HG02798 (cell line): ENCODE measurements around the gene MACROD1.

ENCODE experiments used
- ATAC-seq: cut with Tn5 transposase; IDR thresholded peaks from one replicate; pipeline ENCODE4 v1.9.1; 2021; ENCODE audit warnings: mild to moderate bottlenecking; ENCODE audit not compliant: unreplicated experiment, poor library complexity

MACROD1 gene

DNA sequence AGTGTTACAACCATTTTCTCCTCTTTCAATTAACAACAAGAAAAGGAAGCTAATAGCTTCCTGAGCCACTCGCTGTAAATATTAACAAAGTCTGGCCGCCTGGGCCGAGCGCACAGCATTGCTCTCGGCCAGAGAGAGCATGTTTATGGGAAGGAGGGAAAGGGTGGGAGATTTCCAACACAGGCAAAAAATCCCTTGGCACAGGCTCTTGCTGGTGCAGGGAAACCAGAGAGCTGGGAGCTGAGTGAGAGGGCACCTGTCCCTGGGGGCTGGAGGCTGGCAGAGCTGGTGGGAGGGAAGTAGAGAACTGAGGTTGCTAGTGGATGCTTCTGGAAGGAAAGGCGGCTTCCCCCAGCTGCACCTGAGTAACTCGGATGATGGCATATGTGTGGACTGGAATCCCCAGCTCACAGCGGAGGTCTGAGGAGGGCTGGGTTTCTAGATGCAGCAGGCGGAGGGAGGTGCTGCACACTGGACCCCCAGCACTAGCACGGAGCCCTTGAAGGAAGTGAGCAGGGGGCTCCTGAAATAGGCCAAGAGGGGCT, 70.6 kb downstream of the MACROD1 start:
- ATAC-seq = no peak

GRCh38 chr11:64094463-64095260, 71.3 kb downstream of the MACROD1 start:
- ATAC-seq = no peak

- ATAC-seq = no peak
These were observed 72.5 kb downstream of the MACROD1 start for GRCh38 chr11:64093233-64094039.

DNA sequence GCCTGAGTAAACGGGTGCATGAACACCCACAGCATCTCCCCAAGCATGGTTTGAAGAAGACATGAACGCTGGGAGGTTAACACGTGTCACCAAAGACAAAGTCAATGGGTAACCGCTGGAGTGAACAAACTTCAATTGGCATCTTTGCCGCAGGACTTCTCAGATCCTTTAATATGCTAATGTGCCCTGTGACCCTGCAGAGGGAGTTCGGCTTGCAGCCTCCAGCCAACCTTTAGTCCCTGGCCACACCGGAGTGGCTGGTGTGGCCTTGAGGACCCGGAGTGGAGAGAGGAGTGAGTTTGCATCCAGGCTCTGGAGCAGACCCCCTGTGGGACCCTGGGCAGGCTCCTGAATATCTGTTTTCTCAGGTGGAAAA, 73.2 kb downstream of the MACROD1 start:
- no peak for ATAC-seq

GRCh38 chr11:64092111-64092760, 73.7 kb downstream of the MACROD1 start:
- ATAC-seq = no peak

GRCh38 chr11:64090806-64091516, 75.0 kb downstream of the MACROD1 start:
- ATAC-seq = no peak

DNA sequence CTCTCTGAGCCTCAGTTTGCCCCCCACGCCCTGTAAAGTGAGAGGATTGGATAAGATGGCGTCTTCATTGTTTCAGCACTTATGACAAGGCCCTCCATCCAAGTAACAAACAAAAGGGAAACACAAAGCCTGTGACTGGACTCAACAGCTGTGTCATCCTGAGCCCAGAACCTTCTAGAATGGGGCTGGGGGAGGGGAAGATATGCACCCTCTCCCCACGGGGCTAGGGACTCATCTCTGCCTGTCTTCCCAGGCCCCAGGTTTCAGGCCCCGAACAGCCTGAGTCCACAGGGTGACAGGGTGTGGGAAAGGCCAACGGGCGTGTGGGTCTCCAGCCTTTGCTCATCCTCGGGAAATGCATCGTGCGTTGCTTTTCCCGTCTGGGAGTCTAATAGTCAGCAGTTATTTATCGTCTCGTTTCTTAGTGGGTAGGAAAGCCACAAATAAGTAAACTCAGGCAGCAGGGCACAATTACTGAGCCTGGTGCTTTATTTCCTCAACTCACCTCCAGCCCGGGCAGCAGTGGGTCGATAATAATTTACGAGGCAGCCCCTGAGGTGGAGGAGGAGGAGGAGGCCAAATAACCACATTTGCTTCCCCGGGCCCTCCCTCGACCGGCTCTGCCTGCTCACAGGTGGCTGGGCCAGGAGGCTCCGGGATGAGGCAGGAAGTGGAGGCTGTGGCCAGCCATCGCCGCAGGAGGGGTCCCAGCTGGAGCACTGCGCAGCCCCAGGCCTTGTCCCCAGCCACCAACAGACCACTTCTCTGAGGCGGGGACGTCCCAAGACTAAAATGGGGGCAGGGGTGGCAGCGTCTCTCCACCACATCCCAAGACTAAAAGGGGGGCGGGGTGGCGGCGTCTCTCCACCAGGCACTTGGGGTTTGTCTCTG, 75.8 kb downstream of the MACROD1 start:
- ATAC-seq = no peak

DNA sequence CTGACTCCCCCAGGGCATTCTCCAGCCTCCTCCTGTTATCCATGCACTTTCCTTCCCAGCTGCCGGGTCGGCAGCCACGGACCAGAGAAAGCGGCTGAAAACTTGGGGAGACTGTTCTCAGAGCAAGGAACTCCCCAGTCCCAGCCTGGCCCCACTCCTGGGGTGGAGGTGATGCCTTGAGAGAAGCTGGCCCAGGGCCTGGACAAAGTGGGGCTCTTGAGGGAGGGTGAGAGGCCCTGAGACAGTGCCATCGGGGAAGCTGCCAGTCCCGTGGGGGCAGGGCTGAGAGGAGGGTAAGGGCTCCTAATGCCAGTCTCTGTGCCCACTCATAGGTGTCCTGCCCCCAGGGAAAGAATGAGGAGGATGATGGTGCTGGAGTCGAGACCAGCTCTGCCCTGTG, 76.4 kb downstream of the MACROD1 start:
- no peak for ATAC-seq

DNA sequence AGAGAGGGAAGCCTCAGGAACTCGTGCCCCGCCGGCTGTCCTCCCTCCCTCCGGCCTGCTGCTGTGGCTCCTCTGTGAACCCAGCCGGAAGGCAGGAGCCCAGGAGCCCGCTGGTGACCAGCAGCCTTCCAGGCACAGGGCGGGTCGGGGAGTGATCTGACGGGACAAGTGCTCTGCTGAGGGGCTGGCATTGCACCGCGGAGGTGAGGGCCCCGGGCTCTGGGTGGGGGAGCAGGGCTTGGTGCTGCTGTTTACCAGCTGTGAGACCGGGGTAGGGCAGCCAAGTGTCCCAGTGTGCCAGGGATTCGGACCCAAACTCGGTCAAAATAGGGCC, 76.9 kb downstream of the MACROD1 start:
- ATAC-seq = no peak

DNA sequence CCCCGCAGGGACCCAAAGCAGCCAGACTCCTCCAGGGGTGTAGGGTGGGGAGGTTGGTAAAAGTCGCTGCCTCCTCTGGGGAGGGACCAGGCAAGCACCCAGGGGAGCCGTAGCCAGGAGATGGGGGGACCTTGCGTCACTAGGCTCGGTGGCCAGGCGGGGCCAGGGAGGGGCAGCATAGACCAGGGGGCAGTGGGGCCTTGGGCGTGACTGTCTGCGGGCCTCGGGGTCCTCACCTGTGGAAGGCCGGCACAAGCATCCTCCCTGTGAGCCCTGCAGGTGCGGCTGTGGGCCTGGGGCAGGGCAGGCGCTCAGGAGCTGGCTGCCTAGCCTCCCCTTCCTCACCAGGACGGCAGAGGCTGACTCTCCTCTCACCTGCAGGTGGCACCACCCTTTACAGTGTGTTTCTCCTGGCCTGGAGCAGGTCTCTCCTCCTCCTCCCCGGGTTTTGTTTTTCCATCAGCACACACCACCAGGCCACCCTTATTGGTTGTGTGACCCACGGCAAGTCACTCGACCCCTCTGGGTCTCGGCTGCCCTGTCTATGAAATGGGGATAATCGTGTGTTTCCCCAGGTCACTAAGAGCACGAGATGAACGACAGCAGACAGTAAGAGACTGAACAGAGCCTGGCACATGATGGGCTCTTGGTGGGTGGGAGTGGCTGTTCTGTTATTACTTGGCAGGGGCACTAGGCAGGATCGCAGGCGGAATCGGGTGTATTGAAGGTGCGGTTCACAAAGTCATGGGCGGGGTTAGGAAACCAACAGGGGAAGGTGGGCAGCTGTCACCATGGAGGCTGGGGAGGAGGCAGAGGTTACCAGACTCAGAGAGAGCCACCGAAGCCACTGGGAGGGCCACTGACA, 77.5 kb downstream of the MACROD1 start:
- no peak for ATAC-seq

- ATAC-seq = no peak
These were observed 79.4 kb downstream of the MACROD1 start for GRCh38 chr11:64086258-64087123.

DNA sequence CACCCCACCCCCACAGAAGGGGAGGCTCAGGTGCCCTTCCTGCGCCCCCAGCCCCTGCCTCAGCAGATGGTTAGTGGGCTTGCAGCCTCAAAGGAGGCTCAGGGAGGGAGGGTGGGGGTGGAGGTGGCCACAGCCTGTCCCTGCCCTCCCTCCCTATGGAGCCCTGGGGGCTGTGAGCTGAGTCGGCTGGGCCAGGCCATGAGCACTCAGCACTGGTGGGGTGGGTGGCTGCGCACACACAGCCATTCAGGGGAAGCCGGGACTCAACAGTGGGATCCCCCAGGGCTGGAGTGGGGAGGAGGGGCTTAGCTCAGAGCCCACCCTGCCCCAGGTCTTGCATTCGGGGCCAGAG, 80.0 kb downstream of the MACROD1 start:
- no peak for ATAC-seq

DNA sequence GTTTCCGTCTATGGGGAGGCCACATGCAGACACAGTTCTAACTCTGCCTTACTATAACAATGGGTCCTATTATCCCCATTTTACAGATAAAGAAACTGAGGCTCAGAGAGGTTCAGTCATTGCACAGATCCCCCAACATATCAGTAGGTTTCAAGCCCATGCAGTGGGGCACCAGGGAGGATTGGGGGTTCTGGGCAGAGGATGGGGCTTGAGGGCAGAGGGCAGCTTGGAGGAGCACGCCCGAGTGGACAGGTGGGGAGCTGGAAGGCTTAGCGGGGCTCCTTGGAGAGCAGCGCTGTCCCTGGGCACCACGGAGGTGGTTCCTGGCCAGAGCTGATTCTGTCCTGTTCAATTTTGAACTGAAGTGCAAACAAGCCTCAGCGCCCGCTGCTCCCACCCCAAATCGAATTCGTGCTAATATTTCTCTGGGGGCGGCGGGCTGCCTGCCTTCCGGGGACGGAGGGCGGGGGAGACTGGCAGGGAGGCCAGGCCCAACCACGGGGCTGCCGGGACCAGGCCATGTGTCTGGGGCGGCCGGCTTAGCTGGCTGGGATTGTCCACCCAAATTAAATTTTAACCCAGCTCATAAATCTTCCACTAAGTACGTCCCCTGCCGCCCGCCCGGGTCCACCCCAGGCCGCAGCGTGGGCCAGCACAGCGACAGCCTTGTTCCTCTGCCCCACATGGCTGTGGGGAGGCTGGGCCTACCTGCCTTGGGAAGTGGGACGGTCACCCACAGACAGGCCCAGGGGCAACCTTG, 80.8 kb downstream of the MACROD1 start:
- no peak for ATAC-seq

- ATAC-seq = no peak
These were observed 81.6 kb downstream of the MACROD1 start for GRCh38 chr11:64084146-64084950.

DNA sequence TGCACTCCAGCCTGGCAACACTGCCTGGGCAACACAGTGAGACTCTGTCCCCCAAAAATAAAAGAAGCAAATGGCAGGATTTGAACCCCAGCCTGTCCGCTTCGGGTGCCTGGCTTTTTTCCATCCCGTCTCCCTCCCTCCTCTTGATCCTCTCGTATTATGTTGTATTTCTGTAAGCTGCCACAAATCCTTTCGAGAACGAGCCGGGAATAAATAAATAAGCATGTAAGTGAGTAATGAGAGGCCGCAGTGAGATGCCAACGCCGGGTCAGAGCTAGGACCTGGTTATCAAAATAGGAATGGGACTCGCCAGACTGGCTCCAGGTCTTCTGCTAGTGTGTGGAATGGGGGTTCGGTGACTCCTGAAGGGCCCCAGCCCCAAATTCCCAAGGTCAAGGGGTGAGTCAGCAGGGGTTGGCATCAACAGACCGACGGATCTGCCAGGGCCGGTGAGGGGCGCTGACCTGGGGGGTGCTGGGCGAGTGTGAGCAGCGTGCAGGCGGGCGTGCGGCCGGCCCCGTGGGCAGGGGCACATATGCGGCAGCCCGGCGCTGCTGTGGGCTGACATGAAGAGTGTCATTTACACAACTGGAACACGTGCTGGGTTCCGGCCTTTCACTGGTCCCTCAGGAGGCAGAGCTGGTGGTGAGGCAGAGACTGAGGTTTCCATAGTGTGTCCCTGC, 82.4 kb downstream of the MACROD1 start:
- ATAC-seq = no peak
